ENCODE data around the gene PAXX.
A peak's percentile ranks its signal among the peaks of the same experiment; 100 is the strongest.

Gene PAXX

GRCh38 chr9:137017791-137018497 lies 25.7 kb downstream of the PAXX start:
- no peak for DNase-seq

DNA sequence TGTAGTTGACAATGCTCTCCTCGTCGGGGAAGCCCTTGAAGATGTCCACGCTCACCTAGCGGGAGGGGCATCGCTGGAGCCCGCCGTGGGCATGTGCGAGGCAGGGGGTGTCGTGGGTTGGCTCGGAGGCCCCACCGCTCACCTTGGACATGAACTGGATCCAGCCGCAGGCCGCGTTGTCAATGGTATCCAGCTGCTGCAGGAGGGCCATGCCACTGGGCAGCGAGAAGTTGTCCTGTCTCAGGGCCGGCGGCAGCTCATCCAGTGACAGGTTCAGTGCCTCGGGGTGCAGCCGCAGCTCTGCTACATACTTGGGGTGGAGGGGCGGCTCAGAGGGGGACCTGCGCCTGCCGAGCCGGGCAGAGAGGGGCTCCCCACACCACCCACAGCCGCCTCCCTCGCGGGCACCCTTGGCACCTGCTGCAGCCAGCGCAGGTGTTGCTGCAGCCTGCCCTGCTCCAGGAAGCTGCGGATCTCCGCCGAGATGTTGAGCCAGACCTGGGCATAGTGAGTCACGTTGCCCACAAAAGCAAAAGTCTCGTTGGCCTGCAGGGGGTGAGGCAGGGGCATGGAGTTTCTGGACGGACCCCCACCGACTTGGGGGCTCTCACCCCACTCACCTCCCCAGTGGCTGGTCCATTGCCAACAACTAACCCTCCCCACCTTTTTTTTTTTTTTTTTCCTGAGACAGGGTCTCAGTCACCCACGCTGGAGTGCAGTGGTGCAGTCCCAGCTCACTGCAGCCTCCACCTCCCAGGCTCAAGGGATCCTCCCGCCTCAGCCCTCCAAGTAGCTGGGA lies 26.7 kb downstream of the PAXX start:
- DNase-seq = no peak

- DNase-seq = no peak
Observed at GRCh38 chr9:137019891-137020683, 27.9 kb downstream of the PAXX start.

DNA sequence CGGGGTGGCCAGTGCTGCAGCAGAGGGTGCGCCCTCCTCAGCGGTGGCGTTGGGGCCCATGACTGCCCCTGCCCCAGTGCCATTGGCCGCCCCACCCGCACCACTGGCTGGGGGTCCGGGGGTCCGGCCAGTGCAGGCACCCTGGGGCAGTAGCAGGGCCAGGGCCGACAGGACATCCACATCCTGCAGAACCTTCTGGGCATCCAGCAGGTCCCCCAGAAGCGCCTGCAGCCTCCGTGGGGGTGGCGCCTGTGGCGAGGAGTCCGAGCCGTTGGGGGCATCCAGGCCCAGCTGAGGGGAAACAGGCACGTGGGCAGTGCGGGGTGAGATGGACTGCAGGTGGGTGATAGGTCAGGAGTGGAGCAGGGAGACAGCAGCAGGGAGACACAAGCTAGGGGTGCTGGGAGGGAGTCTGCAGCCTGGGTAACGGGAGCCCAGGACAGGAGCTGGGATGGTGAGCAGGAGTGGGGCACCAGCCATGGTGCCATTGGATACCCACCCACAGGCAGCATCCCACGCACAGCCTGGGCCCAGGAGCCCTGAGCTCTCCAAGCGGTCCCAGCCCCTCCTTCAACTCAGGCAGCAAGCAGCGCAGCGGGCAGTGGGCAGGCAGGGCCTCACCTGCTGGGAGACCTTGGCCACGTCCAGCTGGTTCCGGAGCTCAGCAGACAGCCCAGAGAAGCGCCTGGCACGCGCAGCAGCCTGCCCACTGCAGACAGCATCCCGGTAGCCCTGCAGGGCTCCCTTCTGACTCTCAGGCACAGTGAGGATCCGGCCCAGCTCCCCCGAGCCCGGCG lies 28.7 kb downstream of the PAXX start:
- no peak for DNase-seq

- DNase-seq = no peak
Observed at GRCh38 chr9:137021568-137021978, 29.4 kb downstream of the PAXX start.

DNA sequence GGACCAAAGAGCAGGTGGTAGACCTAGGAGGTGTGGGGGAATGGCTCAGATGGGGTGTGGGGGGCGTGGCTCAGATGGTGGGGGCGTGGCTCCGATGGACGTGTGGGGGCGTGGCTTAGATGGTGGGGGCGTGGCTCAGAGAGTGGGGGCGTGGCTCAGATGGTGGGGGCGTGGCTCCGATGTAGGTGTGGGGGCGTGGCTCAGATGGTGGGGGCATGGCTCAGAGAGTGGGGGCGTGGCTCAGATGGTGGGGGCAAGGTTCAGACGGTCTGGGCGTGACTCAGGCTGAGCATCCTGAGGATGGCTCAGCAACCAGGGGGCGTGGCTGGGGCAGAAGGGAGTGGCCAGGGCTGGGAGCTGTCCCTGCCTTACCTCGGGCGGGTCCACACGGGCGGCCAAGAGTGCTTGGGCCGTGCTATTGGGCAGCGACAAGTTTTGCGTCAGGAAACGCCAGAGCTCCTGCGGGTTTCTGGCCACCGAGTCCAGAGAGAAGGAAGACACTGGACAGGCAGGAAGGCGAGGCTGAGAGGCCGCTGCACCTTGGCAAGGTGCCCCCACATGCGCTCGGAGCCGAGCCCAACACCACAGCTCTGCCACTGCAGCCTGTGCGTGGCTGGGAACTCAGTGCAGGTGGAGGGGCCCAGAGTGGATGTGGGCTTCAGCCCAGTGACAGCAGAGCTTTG lies 29.9 kb downstream of the PAXX start:
- DNase-seq = no peak

GRCh38 chr9:137022662-137023008 lies 30.4 kb downstream of the PAXX start:
- DNase-seq = no peak

GRCh38 chr9:137023157-137023556 lies 30.9 kb downstream of the PAXX start:
- DNase-seq = no peak

GRCh38 chr9:137023583-137023991 lies 31.4 kb downstream of the PAXX start:
- no peak for DNase-seq

DNA sequence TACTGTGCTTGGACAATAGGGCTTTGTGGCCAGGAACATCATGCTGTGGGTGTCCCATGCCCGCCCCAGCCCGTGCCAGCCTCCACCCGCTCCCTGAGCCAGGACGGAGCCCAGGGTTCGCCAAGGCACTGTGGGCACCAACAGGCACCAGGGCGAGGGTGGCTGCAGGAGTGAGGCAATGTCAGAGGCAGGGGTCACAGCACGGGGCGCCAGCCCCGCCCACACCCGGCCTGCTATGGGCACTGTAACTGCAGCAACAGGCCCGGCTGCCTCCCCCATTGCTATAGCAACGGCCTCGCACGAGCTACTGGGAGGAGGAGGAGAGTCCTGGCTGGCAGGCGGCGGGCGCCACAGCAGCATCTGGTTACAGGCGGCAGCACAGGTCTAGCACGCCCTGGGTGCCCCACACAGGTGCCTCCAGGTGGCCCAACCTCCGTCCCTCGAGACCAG lies 33.3 kb downstream of the PAXX start:
- DNase-seq = peak; percentile 73

DNA sequence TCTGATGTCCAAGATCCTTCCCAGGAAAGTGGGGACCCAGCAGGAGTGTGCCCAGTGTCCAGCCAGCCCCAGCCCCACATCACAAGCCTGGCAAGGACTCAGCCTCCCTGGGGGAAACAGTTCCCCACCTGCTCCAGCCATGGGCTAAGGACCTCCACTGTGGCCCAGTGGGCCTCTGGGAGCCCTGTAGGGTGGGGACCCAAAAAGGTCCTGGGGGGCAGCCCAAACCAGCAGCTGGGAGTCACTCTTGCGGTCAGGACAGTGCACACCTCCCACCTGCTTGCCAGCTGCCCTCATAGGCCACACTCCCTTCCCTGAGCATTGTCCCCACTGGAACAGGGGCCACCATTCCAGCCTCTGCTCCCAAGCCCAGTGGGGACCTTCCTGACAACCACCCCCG lies 34.2 kb downstream of the PAXX start:
- DNase-seq = no peak

GRCh38 chr9:137026828-137027227 lies 34.6 kb downstream of the PAXX start:
- DNase-seq = no peak

GRCh38 chr9:137027369-137028262 lies 35.4 kb downstream of the PAXX start, which contains the start of gene ABCA2:
ABCA2 (minus strand) TSS chr9:137028237; CDS start chr9:137028140, 97 bp downstream.
- peak; percentile 65 for DNase-seq

DNA sequence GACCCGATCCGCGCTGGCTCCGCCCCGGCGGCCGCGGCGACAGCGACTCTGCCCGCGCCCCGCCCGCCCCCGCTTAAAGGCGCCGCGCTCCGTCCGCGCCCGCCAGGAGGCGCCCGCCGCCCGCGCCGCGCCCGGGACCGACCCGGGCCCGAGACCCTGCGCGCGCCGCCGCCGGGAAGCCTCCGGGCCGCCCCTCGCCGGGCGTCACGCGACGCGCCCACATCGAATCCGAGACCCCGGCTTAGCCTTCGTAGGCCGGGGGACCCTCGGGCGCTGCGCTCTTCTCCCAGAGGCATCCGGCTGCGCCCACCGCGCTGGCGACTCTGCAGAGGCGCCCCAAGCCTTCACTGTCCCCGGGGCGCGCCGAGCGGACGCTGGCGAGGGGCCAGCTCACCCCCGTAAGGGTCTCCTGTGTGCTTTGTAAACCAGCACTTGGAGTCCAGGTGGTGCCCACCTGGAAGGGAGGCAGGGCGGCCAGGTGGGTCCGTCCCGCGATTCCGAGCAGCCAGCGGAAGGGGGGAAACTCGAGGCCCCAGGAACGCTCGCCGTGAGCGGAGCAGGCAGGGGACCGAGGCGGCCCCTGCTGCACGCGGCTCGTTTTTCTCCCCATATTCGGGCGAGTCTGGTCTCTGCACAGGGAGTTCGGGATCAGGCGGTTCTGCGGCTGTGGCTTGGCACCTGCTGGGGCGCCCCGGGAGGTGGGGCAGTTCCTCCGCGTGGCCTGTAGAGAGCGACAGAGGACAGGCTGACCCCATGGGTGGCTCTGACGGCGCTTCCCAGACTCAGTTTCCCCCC lies 36.2 kb downstream of the PAXX start:
- DNase-seq = peak; percentile 84

- DNase-seq = peak; percentile 76
Observed at GRCh38 chr9:137029058-137029936, 37.1 kb downstream of the PAXX start.

- no peak for DNase-seq
Observed at GRCh38 chr9:137030006-137030405, 37.8 kb downstream of the PAXX start.

GRCh38 chr9:137030538-137031527 lies 38.6 kb downstream of the PAXX start:
- DNase-seq = no peak

All from right kidney (tissue), 1 donor.